OCI-LY7 (cell line): ENCODE measurements around the gene BBX. TPM values are rescaled to one million over a fixed set of nuclear protein-coding genes. Genes with fewer than 3 reads are reported as not detected.
"Not testable (repeated sequence)": the region's sequence is repeated elsewhere in the genome, so short reads cannot be mapped to it uniquely, and the experiment has no call there.

Source experiments
- BruUV-seq: library from RNA; stranded (reverse); fragments of 400-500 nt; replicated peaks from 2 replicates; lab custom pipeline; 2021; lab: Mats Ljungman, UMichigan
- CTCF ChIA-PET: fragments of 300-600 bp; sonication (Branson Sonifier 250); formaldehyde crosslinking; loops from one replicate; lab custom pipeline; 2022; ENCODE audit warnings: antibody characterized with exemption; ENCODE audit not compliant: unreplicated experiment; lab: Charles Lee
- POLR2A ChIA-PET: fragments of 300-600 bp; sonication (Branson Sonifier 250); formaldehyde crosslinking; loops from one replicate; lab custom pipeline; 2022; ENCODE audit warnings: antibody characterized with exemption; lab: Charles Lee
- DNase-seq: peaks from one replicate; pipeline ENCODE4 v3.0.0-alpha.2; 2015; ENCODE audit warnings: low spot score
- H2AFZ ChIP-seq: fragments of 200-600 bp; sonication (generic), shearing (Covaris generic); 2 replicates; pipeline ENCODE4 v1.6.1; 2014; ENCODE audit warnings: mild to moderate bottlenecking, antibody characterized with exemption, low read length, moderate library complexity
- H3K27ac ChIP-seq: fragments of 200-600 bp; sonication (generic); 2 replicates; pipeline ENCODE4 v1.5.1; 2014; ENCODE audit warnings: mixed run types, low read depth, mild to moderate bottlenecking, moderate library complexity, low read length, inconsistent platforms; ENCODE audit not compliant: poor library complexity, severe bottlenecking
- H3K36me3 ChIP-seq: fragments of 200-600 bp; sonication (generic); 2 replicates; pipeline ENCODE4 v1.6.1; 2014; ENCODE audit warnings: mild to moderate bottlenecking, antibody characterized with exemption, low read length, moderate library complexity, mixed read lengths; ENCODE audit not compliant: insufficient read depth
- H3K4me1 ChIP-seq: fragments of 200-600 bp; sonication (generic); 2 replicates; pipeline ENCODE4 v1.5.1; 2014; ENCODE audit warnings: mild to moderate bottlenecking, low read length; ENCODE audit not compliant: insufficient read depth, poor library complexity, severe bottlenecking
- H3K4me2 ChIP-seq: fragments of 200-600 bp; sonication (generic); 2 replicates; pipeline ENCODE4 v1.6.1; 2014; ENCODE audit warnings: mild to moderate bottlenecking, low read length
- H3K4me3 ChIP-seq: fragments of 200-600 bp; sonication (generic); 2 replicates; pipeline ENCODE4 v1.5.1; 2014; ENCODE audit warnings: mild to moderate bottlenecking, low read depth, low read length; ENCODE audit not compliant: poor library complexity, severe bottlenecking
- H3K79me2 ChIP-seq: fragments of 200-600 bp; sonication (generic); 2 replicates; pipeline ENCODE4 v1.6.1; 2016; ENCODE audit warnings: low read depth, mild to moderate bottlenecking, low read length, moderate library complexity, mixed read lengths; ENCODE audit not compliant: insufficient read depth
- H3K9me2 ChIP-seq: fragments of 200-600 bp; sonication (generic); 2 replicates; pipeline ENCODE4 v1.6.1; 2016; ENCODE audit warnings: mild to moderate bottlenecking, low read length, mixed read lengths; ENCODE audit not compliant: insufficient read depth
- H3K9me3 ChIP-seq: fragments of 200-600 bp; sonication (generic); 2 replicates; pipeline ENCODE4 v1.6.1; 2014; ENCODE audit warnings: mild to moderate bottlenecking, mixed run types, low read length, mixed read lengths
- H4K20me1 ChIP-seq: fragments of 200-600 bp; sonication (generic); 2 replicates; pipeline ENCODE4 v1.6.1; 2014; ENCODE audit warnings: mild to moderate bottlenecking, antibody characterized with exemption, low read length, moderate library complexity, mixed read lengths; ENCODE audit not compliant: insufficient read depth
- EZH2phosphoT487 ChIP-seq: fragments of 200-600 bp; sonication (generic); IDR thresholded peaks from 2 replicates; pipeline ENCODE4 v1.6.1; 2018; ENCODE audit warnings: low read depth, borderline replicate concordance, mild to moderate bottlenecking, mixed run types, antibody characterized with exemption, low read length, moderate library complexity, mixed read lengths
- intact Hi-C: fragments of 100-400 bp; cut with micrococcal nuclease; formaldehyde crosslinking; loops from one replicate; pipeline ENCODE4 v1.10.0; 2022; ENCODE audit not compliant: unreplicated experiment
- total RNA-seq, 2 experiments: library from RNA; depleted of rRNA in 1 of 2; stranded (reverse); fragments of >200 nt in 1 of 2; shearing (Covaris generic) in 1 of 2; gene quantifications; 2 replicates each; pipeline ENCODE4 v1.2.3, GENCODE V29; 2014 to 2022
- TF ChIP-seq, protein P1 (sequence below): fragments of 200-600 bp; sonication (generic); conservative IDR thresholded peaks from 2 replicates; pipeline ENCODE4 v1.5.1; 2014; ENCODE audit warnings: mild to moderate bottlenecking, antibody characterized with exemption, low read length, moderate library complexity, mixed read lengths

The BBX gene
- total RNA-seq, 2 experiments from 2014 or later: 27.0 to 49.8 TPM

DNA sequence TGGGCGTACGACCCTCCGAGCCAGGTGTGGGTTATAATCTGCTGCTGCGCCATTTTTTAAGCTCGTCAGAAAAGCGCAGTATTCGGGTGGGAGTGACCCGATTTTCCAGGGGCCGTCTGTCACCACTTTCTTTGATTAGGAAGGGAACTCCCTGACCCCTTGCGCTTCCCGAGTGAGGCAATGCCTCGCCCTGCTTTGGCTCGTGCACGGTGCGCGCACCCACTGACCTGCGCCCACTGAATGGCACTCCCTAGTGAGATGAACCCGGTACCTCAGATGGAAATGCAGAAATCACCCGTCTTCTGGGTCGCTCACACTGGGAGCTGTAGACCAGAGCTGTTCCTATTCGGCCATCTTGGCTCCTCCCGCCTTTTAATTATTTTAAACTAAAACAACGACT, 175.1 kb downstream of the BBX start:
- H3K4me2 ChIP-seq, H3K36me3 ChIP-seq, H4K20me1 ChIP-seq, H3K9me2 ChIP-seq, H2AFZ ChIP-seq, H3K79me2 ChIP-seq, H3K4me1 ChIP-seq, DNase-seq, intact Hi-C loops, H3K4me3 ChIP-seq, POLR2A ChIA-PET, H3K9me3 ChIP-seq, BruUV-seq, H3K27ac ChIP-seq, CTCF ChIA-PET: not testable (repeated sequence)

GRCh38 chr3:107699682-107700081, 176.9 kb downstream of the BBX start:
- no peaks in the 10 kb centered on the region for H3K9me3 ChIP-seq
- no peaks in the 10 kb centered on the region for H4K20me1 ChIP-seq
- ChIA-PET POLR2A (interaction anchor here (0.6 kb wide), 1 partner anchor 905 kb away, joined by 6 read pairs; no protein-coding TSS in a partner anchor), CTCF (no interaction called here)
- no peak overlapping the region for H3K27ac ChIP-seq
- no peaks in the 10 kb centered on the region for H3K4me1 ChIP-seq
- intact Hi-C loops: no loop called here
- DNase-seq: no peak
- no peaks in the 10 kb centered on the region for H3K9me2 ChIP-seq
- no peaks in the 10 kb centered on the region for H3K36me3 ChIP-seq
- H3K79me2 ChIP-seq: no peaks in the 10 kb centered on the region
- H3K4me3 ChIP-seq: no peak overlapping the region
- no peak overlapping the region for H2AFZ ChIP-seq
- H3K4me2 ChIP-seq: no peak overlapping the region
- BruUV-seq: no TSS peak
- TF ChIP-seq EZH2phosphoT487: no peak
- TF ChIP-seq, protein P1, sequence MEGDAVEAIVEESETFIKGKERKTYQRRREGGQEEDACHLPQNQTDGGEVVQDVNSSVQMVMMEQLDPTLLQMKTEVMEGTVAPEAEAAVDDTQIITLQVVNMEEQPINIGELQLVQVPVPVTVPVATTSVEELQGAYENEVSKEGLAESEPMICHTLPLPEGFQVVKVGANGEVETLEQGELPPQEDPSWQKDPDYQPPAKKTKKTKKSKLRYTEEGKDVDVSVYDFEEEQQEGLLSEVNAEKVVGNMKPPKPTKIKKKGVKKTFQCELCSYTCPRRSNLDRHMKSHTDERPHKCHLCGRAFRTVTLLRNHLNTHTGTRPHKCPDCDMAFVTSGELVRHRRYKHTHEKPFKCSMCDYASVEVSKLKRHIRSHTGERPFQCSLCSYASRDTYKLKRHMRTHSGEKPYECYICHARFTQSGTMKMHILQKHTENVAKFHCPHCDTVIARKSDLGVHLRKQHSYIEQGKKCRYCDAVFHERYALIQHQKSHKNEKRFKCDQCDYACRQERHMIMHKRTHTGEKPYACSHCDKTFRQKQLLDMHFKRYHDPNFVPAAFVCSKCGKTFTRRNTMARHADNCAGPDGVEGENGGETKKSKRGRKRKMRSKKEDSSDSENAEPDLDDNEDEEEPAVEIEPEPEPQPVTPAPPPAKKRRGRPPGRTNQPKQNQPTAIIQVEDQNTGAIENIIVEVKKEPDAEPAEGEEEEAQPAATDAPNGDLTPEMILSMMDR: no peak

DNA sequence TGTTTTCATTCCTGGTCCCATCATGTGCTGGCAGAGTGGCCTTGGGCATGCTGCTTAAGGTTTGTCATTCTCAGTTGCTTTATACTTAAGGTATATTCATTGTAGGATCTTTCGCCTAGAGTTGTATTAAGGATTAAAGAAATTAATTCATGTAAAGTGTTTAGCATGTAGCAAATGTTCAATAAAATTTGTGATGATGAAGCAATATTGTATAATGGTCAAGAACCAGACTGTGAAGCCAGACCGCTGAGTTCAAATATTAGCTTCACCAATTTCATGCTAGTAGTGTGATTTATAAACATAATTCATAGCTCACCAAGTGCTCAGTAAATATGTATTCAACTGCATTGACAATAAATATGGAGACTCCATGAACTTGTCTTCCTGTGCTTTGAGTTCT, 178.5 kb downstream of the BBX start:
- Histone ChIP-seq H3K36me3 (no peaks in the 10 kb centered on the region), H3K4me1 (no peaks in the 10 kb centered on the region), H4K20me1 (no peaks in the 10 kb centered on the region), H3K4me2 (no peak overlapping the region), H3K9me2 (no peaks in the 10 kb centered on the region), H3K79me2 (no peaks in the 10 kb centered on the region), H3K9me3 (no peaks in the 10 kb centered on the region), H2AFZ (no peak overlapping the region), H3K27ac (no peak overlapping the region), H3K4me3 (no peak overlapping the region)
- ChIA-PET POLR2A (interaction anchor here (0.7 to 1.2 kb wide), 4 partner anchors 15 to 180 kb away, joined by 3 to 4 read pairs (median 3); no protein-coding TSS in a partner anchor), CTCF (no interaction called here)
- TF ChIP-seq, protein P1: no peak
- TF ChIP-seq EZH2phosphoT487: no peak
- no peak for DNase-seq
- intact Hi-C loops: no loop called here
- no TSS peak for BruUV-seq
